ENCODE measurements around the gene KDM6B.

- TF ChIP-seq HDGF (IDR thresholded peaks at IDR 0.05; ENCODE audit: borderline replicate concordance) (no peak), BHLHE40 (IDR thresholded peaks at IDR 0.05; ENCODE audit: borderline replicate concordance) (no peak), SUZ12 (IDR thresholded peaks at IDR 0.05) (no peak), SP1 (IDR thresholded peaks at IDR 0.05) (no peak), LEF1 (IDR thresholded peaks at IDR 0.05; ENCODE audit: borderline replicate concordance) (no peak), ELF4 (IDR thresholded peaks at IDR 0.05) (no peak), ZNF384 (IDR thresholded peaks at IDR 0.05) (no peak), PKNOX1 (IDR thresholded peaks at IDR 0.05) (no peak), TARDBP (IDR thresholded peaks at IDR 0.05) (no peak), NFRKB (IDR thresholded peaks at IDR 0.05) (no peak)
These were observed 33.9 kb downstream of the KDM6B start for GRCh38 chr17:7867881-7868329.

All from HEK293T (cell line).